Hepatocyte (in vitro differentiated cells): ENCODE data around the gene PTPRM.

ENCODE experiments used
- CTCF ChIP-seq: fragments of 200-600 bp; sonication (generic); IDR thresholded peaks from 2 replicates; pipeline ENCODE4 v1.5.1; 2016; ENCODE audit warnings: antibody characterized with exemption, mild to moderate bottlenecking; ENCODE audit not compliant: poor library complexity
- EZH2 ChIP-seq: fragments of 200-600 bp; sonication (generic); IDR thresholded peaks from 2 replicates; pipeline ENCODE4 v1.6.1; 2016; ENCODE audit warnings: antibody characterized with exemption, mild to moderate bottlenecking, borderline replicate concordance
- EZH2phosphoT487 ChIP-seq: fragments of 200-600 bp; sonication (generic); IDR thresholded peaks from one replicate; pipeline ENCODE4 v1.6.1; 2018; ENCODE audit warnings: antibody characterized with exemption, mild to moderate bottlenecking, low read depth, moderate library complexity; ENCODE audit not compliant: unreplicated experiment, severe bottlenecking

- TF ChIP-seq EZH2phosphoT487 (no peak), EZH2 (no peak), CTCF (no peak)
Observed at GRCh38 chr18:8217051-8217564, 650.0 kb downstream of the PTPRM start.
